HG03045 (cell line): ENCODE results near the gene CALY.
"Not testable (repeated sequence)": the region's sequence is repeated elsewhere in the genome, so short reads cannot be mapped to it uniquely, and the experiment has no call there.

ENCODE experiments used
- ATAC-seq: cut with Tn5 transposase; IDR thresholded peaks from one replicate; pipeline ENCODE4 v1.9.1; 2021; ENCODE audit warnings: mild to moderate bottlenecking, moderate library complexity; ENCODE audit not compliant: unreplicated experiment

CALY gene, protein sequence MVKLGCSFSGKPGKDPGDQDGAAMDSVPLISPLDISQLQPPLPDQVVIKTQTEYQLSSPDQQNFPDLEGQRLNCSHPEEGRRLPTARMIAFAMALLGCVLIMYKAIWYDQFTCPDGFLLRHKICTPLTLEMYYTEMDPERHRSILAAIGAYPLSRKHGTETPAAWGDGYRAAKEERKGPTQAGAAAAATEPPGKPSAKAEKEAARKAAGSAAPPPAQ

DNA sequence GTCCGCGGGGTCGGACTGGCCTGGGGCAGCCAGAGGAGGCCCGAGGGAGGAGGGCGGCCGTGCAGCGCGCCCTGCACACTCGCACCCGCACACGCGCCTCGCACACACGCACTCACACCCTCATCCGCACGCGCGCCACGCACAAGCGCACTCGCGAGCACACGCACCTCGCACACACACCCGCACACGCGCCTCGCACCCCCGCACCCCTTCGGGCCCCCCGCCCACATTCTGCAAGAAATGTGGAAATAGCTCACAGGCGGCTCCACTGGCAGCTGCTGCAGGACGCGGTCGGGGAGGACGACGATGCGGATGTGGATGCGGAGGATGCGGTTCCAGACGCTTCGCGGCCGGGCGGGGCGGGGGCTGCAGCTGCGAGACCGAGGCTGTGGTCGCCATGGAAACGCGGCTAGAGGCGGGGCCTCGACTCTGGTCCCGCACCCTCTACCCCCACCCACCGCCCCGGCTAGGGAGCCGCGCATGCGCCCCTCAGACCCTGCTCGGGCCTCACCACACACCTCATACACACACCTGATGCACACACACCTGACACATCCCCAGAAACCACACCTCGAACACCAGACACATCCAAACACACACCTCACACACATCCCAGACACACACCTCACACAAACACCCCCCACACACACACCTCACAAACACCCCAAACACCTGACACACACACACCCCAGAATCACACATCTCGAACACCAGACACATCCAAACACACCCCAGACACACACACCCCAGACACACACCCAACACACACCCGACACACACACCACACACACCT is at the start of gene CALY:
Gene CALY, minus strand, starts transcription at position 320 of the 793 bp plus-strand sequence. CDS start 7,907 bp downstream, outside the sequence.
- no peak for ATAC-seq

GRCh38 chr10:133385214-133385613 is 48.5 kb upstream of the CALY start:
- ATAC-seq: no peak

DNA sequence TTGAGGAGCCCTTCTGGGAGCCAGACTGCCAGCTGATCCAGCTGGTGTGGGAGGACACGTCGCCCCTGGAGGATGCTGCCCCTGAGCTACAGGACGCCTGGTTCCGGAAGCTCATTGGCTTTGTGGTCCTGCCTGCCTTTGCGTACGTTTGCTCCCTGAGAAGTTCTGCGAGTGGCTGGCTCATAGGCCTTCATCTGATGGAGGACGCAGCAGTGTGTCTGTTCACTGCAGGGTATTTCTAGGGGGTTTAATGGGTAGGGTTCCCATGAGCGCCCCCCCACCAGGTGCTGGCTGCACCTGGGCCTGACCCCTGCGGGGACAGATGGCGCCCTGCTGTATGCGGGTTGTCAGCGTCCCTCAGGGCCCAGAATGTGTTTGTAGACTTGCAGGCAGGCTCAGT is 47.4 kb upstream of the CALY start:
- ATAC-seq: no peak

GRCh38 chr10:133383551-133383950 is 46.9 kb upstream of the CALY start:
- ATAC-seq: no peak

GRCh38 chr10:133381036-133381435 is 44.3 kb upstream of the CALY start:
- no peak for ATAC-seq

- no peak for ATAC-seq
Observed at GRCh38 chr10:133379801-133380666, 43.3 kb upstream of the CALY start.

DNA sequence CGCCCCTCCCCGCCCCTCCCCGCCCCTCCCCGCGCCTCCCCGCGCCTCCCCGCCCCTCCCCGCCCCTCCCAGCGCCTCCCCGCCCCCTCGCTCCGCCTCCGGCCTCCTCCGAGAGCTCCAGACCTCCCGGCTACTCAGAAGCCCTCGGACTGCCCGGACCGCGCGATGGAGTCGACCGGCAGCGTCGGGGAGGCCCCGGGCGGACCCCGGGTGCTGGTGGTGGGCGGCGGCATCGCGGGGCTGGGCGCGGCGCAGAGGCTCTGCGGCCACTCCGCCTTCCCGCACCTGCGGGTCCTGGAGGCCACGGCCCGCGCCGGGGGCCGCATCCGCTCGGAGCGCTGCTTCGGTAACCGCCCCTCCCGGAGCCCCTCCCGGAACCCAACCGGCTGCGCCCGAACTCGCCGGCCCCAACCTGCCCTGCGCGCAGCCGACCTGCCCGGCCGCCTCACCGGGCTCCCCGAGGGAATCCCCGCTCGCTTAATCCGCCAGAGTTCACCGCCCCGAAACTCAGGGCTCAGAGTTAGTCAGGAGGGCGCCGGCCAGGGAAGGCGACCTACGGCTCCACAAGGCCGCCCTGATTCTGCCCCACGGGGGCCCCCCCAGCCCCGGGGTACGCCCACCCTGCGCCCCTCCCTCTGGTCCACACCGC is 42.6 kb upstream of the CALY start, which contains the start of gene PAOX:
Gene PAOX, plus strand, starts transcription at position 111 of the 649 bp plus-strand sequence. Its CDS starts 55 bp downstream, at position 166.
- ATAC-seq: peak; percentile 54

- ATAC-seq: peak; percentile 42
Observed at GRCh38 chr10:133378251-133379096, 41.8 kb upstream of the CALY start.

GRCh38 chr10:133377818-133378250 is 41.1 kb upstream of the CALY start:
- ATAC-seq: no peak

DNA sequence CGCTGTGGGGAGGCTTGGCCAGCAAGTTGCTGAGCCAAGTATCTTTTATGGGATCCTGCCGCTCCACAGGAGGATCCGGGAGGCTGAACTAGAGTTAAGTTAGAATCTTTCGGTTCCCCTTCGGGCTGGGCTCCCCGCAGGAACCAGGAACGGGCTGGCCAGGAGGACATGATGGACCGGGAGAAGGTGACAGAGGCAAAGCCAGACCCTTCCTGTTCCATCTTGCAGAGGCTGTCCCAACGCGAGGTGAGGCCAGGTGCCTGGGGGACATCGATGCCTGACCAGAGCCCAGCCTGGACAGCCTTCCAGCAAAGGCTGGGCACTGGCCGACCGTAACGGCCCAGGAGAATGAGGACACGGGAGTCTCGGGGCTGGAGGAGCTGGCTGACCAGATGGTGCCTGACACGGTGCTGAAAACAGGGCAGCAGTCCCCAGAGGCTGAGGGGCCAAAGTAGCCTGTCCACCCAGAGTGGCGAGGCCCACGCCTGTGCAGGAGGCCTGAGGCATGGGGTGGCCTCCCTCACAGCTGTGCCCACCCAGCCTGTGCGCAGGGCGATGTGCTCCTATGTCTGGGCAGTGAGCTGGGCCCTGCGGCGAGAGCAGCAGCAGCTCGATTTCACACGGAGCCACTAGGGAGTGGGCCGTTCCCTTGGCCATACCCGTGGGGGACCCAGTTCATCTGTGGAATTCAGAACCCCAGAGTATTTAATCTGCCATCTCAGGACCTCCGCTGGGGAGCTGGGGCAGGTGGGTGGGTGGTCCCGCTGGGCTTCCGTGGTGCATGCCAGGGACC is 40.5 kb upstream of the CALY start:
- no peak for ATAC-seq

- ATAC-seq: not testable (repeated sequence)
Observed at GRCh38 chr10:133376183-133376582, 39.5 kb upstream of the CALY start.

DNA sequence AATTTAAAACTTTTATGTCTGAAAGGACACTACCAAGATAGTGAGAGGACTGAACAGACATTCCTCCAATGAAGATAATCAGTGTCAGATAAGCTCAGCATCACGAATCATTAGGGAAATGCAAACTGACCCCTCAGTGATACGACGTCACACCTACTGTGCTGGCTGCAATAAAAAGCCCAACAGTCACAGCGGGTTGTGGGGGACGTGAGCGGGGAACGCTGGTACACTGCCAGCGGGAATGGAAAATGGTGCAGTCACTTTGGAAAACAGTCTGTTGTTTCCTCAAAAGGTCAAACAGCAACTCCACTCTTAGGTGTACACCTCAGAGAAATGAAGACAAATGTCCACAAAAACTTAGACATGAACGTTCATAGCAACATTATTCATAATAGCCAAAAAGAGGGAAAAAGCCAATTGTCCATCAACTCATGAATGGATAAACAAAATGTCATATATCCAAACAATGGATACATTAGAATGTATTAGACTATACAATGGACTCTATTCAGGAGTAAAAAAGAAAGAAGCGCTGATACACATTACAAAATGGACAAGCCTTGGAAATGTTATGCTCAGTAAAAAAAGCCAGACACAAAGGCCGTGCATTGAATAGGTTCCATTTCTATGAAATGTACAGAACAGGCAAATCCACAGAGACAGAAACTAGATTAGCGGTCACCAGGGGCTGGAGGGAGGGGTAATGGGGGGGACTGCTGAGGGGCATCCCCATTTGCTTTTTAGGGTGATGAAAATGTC is 38.8 kb upstream of the CALY start:
- no peak for ATAC-seq

DNA sequence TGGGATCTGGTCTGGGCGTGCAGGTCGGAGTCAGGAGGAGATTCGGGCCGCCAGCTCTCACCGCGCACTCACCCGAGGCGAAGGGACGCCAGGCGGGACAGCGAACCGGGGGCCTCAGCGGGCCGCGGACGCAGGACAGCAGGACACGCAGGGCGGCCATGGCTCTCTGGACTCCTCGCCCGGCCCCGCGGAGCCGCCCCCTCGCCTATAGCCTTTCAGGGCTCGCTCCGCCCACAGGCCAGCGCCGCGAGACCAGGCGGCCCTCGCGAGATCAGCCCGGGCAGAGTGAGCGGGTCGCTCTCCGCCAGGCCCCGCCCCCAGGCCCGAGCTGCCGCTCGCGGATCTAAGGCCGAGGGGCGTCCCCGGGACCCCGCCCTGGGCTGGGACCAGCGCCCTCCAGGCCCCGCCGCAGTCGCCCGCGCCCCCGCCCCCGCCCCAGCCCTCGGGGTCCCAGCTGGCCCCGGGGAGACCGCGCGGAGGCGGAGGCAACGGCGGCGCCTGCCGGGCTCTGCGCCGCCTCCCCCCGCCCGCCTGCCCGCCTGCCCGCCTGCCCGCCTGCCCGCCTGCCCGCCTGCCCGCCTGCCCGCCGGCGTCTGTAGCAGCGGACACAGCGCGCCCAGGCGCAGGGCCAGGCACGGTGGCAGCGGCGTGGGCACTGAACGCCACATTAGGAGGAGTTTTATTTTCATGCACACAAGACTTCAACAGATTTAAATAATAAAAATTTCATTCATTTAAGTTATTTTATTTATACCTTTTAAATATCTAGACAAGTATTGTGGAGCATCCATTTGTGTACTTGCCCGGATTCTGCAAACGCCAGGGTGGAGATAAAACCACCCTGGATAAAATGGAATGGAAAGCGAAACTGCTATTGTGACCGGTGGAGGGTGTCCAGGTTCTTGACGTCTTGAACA is 36.7 kb upstream of the CALY start, which contains the start of gene ECHS1:
Gene ECHS1, minus strand, starts transcription at position 181 of the 917 bp plus-strand sequence. Its CDS starts 21 bp downstream, at position 160.
- peak; percentile 90 for ATAC-seq

- no peak for ATAC-seq
Observed at GRCh38 chr10:133372507-133372906, 35.8 kb upstream of the CALY start.

GRCh38 chr10:133370030-133370786 is 33.5 kb upstream of the CALY start:
- no peak for ATAC-seq

DNA sequence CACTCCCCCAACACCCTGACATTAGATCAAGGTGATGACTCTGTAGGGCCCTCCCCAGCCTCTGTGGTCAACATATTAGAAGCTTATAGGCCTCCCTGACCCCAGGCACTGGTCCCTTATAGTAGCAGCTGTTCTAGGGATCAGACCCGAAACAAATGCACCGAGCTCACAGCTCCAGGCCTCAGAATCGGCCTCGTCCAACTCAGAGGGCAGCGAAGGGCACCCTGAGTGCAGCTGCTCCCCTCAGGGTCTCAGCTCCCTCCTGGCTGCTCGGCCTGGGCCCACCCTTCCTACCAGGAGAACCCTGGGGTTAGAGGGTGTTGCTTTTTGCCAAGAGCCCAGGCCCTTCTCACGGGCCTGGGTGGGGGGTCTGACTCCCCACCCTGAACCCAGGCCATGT is 31.5 kb upstream of the CALY start:
- ATAC-seq: no peak
